Measurements from ENCODE around the gene PLA1A.

GRCh38 chr3:119620899-119621298 lies 23.2 kb downstream of the PLA1A start:
- TF ChIP-seq CTCF (IDR thresholded peaks at IDR 0.05) (no peak), POLR2A (IDR thresholded peaks at IDR 0.05) (no peak)

Measured in thyroid gland (tissue), 4 donors.